ENCODE data around the gene CD8B2.

DNA sequence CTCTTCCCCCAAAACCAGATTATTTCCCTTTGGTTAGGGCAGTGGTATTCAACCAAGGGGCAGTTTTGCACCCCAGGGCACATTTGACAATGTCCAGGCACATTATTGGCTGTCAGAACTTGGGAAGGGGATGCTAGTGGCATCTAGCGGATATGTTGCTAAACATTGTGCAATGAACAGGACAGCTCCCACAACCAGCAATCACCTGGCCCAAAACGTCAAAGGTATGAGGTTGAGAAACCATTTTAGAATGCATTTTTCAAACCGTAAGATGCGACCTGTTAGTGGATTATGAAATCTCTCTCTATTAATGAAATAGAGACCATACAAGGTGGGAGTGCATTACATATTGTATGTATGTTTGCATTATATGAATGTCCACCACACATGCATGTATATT lies 54.2 kb downstream of the CD8B2 start:
- TF ChIP-seq KAT7 (CRISPR knock-in tag; IDR thresholded peaks at IDR 0.05; ENCODE audit: borderline replicate concordance) (no peak), JUN (CRISPR knock-in tag; IDR thresholded peaks at IDR 0.05) (no peak), ZNF423 (CRISPR knock-in tag; IDR thresholded peaks at IDR 0.05) (no peak)
